B cell (primary cell): ENCODE data around the gene DTD1. TPM values are rescaled to one million over a fixed set of nuclear protein-coding genes. Genes with fewer than 3 reads are reported as not detected.

Source experiments
- ATAC-seq: fragments of 200-7000 bp; cut with Tn5 transposase; one replicate; pipeline ENCODE4 v1.10.0; 2021; ENCODE audit warnings: low read depth, mild to moderate bottlenecking, moderate number of reproducible peaks, moderate library complexity
- CTCF ChIA-PET: fragments of 350-600 bp; sonication (Branson Sonifier 250); formaldehyde crosslinking; loops from one replicate; lab custom pipeline; 2021; ENCODE audit warnings: antibody characterized with exemption, inconsistent platforms; lab: Charles Lee
- POLR2A ChIA-PET: fragments of 350-600 bp; sonication (Branson Sonifier 250); formaldehyde crosslinking; loops from one replicate; lab custom pipeline; 2021; ENCODE audit warnings: antibody characterized with exemption; lab: Charles Lee
- DNase-seq: peaks from one replicate; pipeline ENCODE4 v3.0.0; 2013
- H2AFZ ChIP-seq: 2 replicates; pipeline ENCODE4 v1.6.1; 2012; ENCODE audit warnings: mild to moderate bottlenecking, low read depth, low read length; ENCODE audit not compliant: insufficient read depth, poor library complexity, severe bottlenecking
- H3K27ac ChIP-seq, 2 donors: 1 replicate in 1 of 2; 2 replicates in 1 of 2; pipeline ENCODE4 v1.5.1; 2012 to 2013; ENCODE audit warnings: low read length in 2 of 2, mild to moderate bottlenecking in 2 of 2, moderate library complexity in 1 of 2
- H3K27me3 ChIP-seq, 4 experiments: fragments of 200-600 bp in 1 of 4; sonication (generic) in 1 of 4; replicated peaks in 1 of 4; 1 replicate in 2 of 4; 2 replicates in 2 of 4; pipeline versions ENCODE4 v1.6.1 to v1.7.0; 2013 to 2016; ENCODE audit warnings: low read length in 3 of 4, mild to moderate bottlenecking in 2 of 4, mixed read lengths in 1 of 4, moderate library complexity in 1 of 4; ENCODE audit not compliant: insufficient read depth in 4 of 4, control insufficient read depth in 3 of 4; ENCODE audit errors: control extremely low read depth in 1 of 4
- H3K36me3 ChIP-seq, 2 experiments: replicated peaks in 1 of 2; 1 replicate in 1 of 2; 2 replicates in 1 of 2; pipeline versions ENCODE4 v1.6.1 to v1.7.1; 2013; ENCODE audit warnings: low read length in 1 of 2; ENCODE audit not compliant: insufficient read depth in 2 of 2, control insufficient read depth in 1 of 2; ENCODE audit errors: control extremely low read depth in 1 of 2, extremely low read depth in 1 of 2
- H3K4me1 ChIP-seq, 2 donors: fragments of 200-600 bp in 1 of 2; sonication (generic) in 1 of 2; 1 replicate in 1 of 2; 2 replicates in 1 of 2; pipeline versions ENCODE4 v1.5.1 to v1.6.1; 2013 to 2017; ENCODE audit warnings: low read length in 2 of 2; ENCODE audit not compliant: control insufficient read depth in 2 of 2, insufficient read depth in 2 of 2
- H3K4me2 ChIP-seq: replicated peaks from 2 replicates; pipeline ENCODE3; 2012; ENCODE audit warnings: mild to moderate bottlenecking, low read depth, low read length; ENCODE audit not compliant: poor library complexity, severe bottlenecking
- H3K4me3 ChIP-seq, 5 experiments: fragments of 200-600 bp in 1 of 5; sonication (generic) in 1 of 5; 1 replicate in 3 of 5; 2 replicates in 2 of 5; pipeline versions ENCODE4 v1.5.1 to v1.7.0; 2011 to 2016; ENCODE audit warnings: low read length in 4 of 5, mild to moderate bottlenecking in 4 of 5, low read depth in 2 of 5, control low read depth in 1 of 5, moderate library complexity in 1 of 5; ENCODE audit not compliant: insufficient read depth in 1 of 5; ENCODE audit errors: control extremely low read depth in 1 of 5, extremely low read depth in 1 of 5
- H3K79me2 ChIP-seq: fragments of 200-600 bp; sonication (generic); one replicate; pipeline ENCODE4 v1.6.0; 2016; ENCODE audit warnings: low read length; ENCODE audit not compliant: control insufficient read depth, insufficient read depth
- H3K9ac ChIP-seq: fragments of 200-600 bp; sonication (generic); 2 replicates; pipeline ENCODE4 v1.6.1; 2017; ENCODE audit warnings: mild to moderate bottlenecking, low read length, moderate library complexity
- H3K9me3 ChIP-seq, 3 donors: one replicate each; pipeline versions ENCODE4 v1.6.1 to v1.7.1; 2013; ENCODE audit warnings: low read length in 2 of 3; ENCODE audit not compliant: control insufficient read depth in 2 of 3, insufficient read depth in 1 of 3; ENCODE audit errors: control extremely low read depth in 1 of 3
- H4K20me1 ChIP-seq: 2 replicates; pipeline ENCODE4 v1.6.0; 2012; ENCODE audit warnings: mild to moderate bottlenecking, low read length; ENCODE audit not compliant: insufficient read depth, control insufficient read depth, poor library complexity, severe bottlenecking
- H3K27ac Mint-ChIP-seq: one replicate; pipeline ENCODE4 v1.8.0; 2021; ENCODE audit warnings: mixed read lengths
- H3K27me3 Mint-ChIP-seq: one replicate; pipeline ENCODE4 v1.8.0; 2021; ENCODE audit warnings: mixed read lengths
- H3K4me1 Mint-ChIP-seq: one replicate; pipeline ENCODE4 v1.8.0; 2021; ENCODE audit warnings: mixed read lengths
- H3K4me3 Mint-ChIP-seq: one replicate; pipeline ENCODE4 v1.8.0; 2021; ENCODE audit warnings: mixed read lengths
- H3K9me3 Mint-ChIP-seq: one replicate; pipeline ENCODE4 v1.8.0; 2022; ENCODE audit warnings: mixed read lengths; ENCODE audit not compliant: insufficient read depth
- CTCF ChIP-seq: fragments of 200-600 bp; IDR thresholded peaks from one replicate; pipeline ENCODE4 v1.8.0; 2022; ENCODE audit warnings: antibody characterized with exemption, mild to moderate bottlenecking
- EZH2 ChIP-seq: IDR thresholded peaks from 2 replicates; pipeline ENCODE4 v1.6.1; 2012; ENCODE audit warnings: borderline replicate concordance, low read depth, mild to moderate bottlenecking, moderate library complexity, low read length; ENCODE audit not compliant: insufficient read depth, poor library complexity, severe bottlenecking
- WGBS: methylation state at CpG from one replicate; pipeline ENCODE4 v1.1.5; 2013; ENCODE audit warnings: missing lambda C conversion rate; ENCODE audit not compliant: insufficient coverage; 5-methylcytosine and 5-hydroxymethylcytosine counted together
- intact Hi-C: fragments of 100-400 bp; cut with micrococcal nuclease; formaldehyde crosslinking; loops from one replicate; pipeline ENCODE4 v1.10.0; 2022
- polyA plus RNA-seq: library from polyadenylated mRNA; depleted of rRNA; stranded (reverse); fragments of >200 nt; gene quantifications from 2 replicates; pipeline ENCODE4 v1.2.3, GENCODE V29; 2012
- total RNA-seq, 2 donors: library from RNA; stranded (reverse); fragments of 120-200 nt in 1 of 2; gene quantifications; 1 replicate in 1 of 2; 2 replicates in 1 of 2; pipeline versions ENCODE4 v1.2.3 to v1.2.4, GENCODE V29; 2013 to 2022

DTD1 gene
- total and polyA plus RNA-seq, 2 donors (not counting 1 experiment from before 2014, with no cell fraction given), result 18.7 to 20.4 TPM

DNA sequence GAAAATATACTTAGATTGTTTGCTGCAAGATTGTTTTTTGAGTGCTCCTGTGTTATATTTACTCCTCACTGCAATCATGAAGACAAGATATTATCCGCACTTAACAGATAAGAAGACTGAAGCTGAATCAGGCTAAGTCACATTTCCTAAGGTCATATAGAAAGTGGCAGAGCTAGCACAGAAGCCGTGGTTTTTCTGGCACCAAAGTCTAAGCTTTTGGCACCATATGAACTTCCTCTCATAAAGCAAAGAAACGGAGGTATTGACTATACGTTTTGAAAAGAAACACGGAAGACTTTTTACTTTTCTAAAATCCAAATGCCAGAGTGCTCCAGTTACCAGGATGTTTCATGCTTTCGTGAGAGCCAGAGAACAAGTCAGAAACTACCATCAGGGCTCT is 9.3 kb upstream of the DTD1 start:
- ChIA-PET POLR2A (no interaction called here), CTCF (no interaction called here)
- Histone ChIP-seq H3K4me1 (no peaks in the 10 kb centered on the region), H4K20me1 (no peaks in the 10 kb centered on the region), H3K9ac (no peak overlapping the region), H3K36me3 (no peaks in the 10 kb centered on the region), H3K9me3 (no peaks in the 10 kb centered on the region), H3K79me2 (no peaks in the 10 kb centered on the region), H3K4me2 (no peak overlapping the region), H3K27me3 (peaks cover 0 to 3% (median 1%) of the 10 kb centered on the region in 4 experiments), H2AFZ (no peak overlapping the region), H3K4me3 (no peak overlapping the region), H3K27ac (no peak overlapping the region)
- Mint-ChIP-seq H3K27ac (no peak overlapping the region), H3K9me3 (no peaks in the 10 kb centered on the region), H3K27me3 (peaks cover 15% of the 10 kb centered on the region), H3K4me3 (no peak overlapping the region), H3K4me1 (no peaks in the 10 kb centered on the region)
- ATAC-seq (no peak), DNase-seq (no peak)
- TF ChIP-seq EZH2 (no peak), CTCF (no peak)
- WGBS, result 13% methylated on average over 1 of the region's 6 CpGs
- intact Hi-C loops, result no loop called here

GRCh38 chr20:18580012-18580411 is 7.8 kb upstream of the DTD1 start:
- TF ChIP-seq CTCF, result no peak
- H3K9me3 Mint-ChIP-seq, result no peaks in the 10 kb centered on the region
- H3K4me1 Mint-ChIP-seq, result no peaks in the 10 kb centered on the region
- H3K4me3 ChIP-seq, result no peak overlapping the region
- H3K27me3 Mint-ChIP-seq, result peaks cover 22% of the 10 kb centered on the region
- no peaks in the 10 kb centered on the region for H3K79me2 ChIP-seq
- H4K20me1 ChIP-seq, result no peaks in the 10 kb centered on the region
- H3K9ac ChIP-seq, result no peak overlapping the region
- no peaks in the 10 kb centered on the region for H3K36me3 ChIP-seq
- no CpG with 5 or more reads among the region's 4 CpGs for WGBS
- H3K27ac Mint-ChIP-seq, result no peak overlapping the region
- no peak overlapping the region for H2AFZ ChIP-seq
- CTCF ChIA-PET, result no interaction called here
- no peak overlapping the region for H3K4me2 ChIP-seq
- H3K4me1 ChIP-seq, result no peaks in the 10 kb centered on the region
- H3K27ac ChIP-seq, result no peak overlapping the region
- no peak for DNase-seq
- no peak overlapping the region for H3K4me3 Mint-ChIP-seq
- peaks cover 0 to 12% (median 3%) of the 10 kb centered on the region in 4 experiments for H3K27me3 ChIP-seq
- intact Hi-C loops, result no loop called here
- POLR2A ChIA-PET, result no interaction called here
- no peak for ATAC-seq
- H3K9me3 ChIP-seq, result no peaks in the 10 kb centered on the region
